Endothelial cell of umbilical vein (primary cell): Measurements from ENCODE around the gene CORO7. TPM values are rescaled to one million over a fixed set of nuclear protein-coding genes. Genes with fewer than 3 reads are reported as not detected.

Experiments
- BruUV-seq: library from RNA; stranded (reverse); fragments of 400-500 nt; replicated peaks from 2 replicates; lab custom pipeline; 2021; lab: Mats Ljungman, UMichigan
- CTCF ChIA-PET: fragments of 300-600, 350-600 bp; sonication (Branson Sonifier 250); formaldehyde crosslinking; loops from one replicate; lab custom pipeline; 2021; ENCODE audit warnings: antibody characterized with exemption, inconsistent platforms; lab: Charles Lee
- POLR2A ChIA-PET: fragments of 300-600, 350-600 bp; sonication (Branson Sonifier 250); formaldehyde crosslinking; loops from one replicate; lab custom pipeline; 2021; ENCODE audit warnings: antibody characterized with exemption, inconsistent platforms; lab: Charles Lee
- DNase-seq: peaks from one replicate; pipeline ENCODE4 v3.0.0-alpha.2; 2011; ENCODE audit warnings: low read depth, low spot score
- FAIRE-seq: peaks from 2 replicates; lab custom pipeline; 2011; peaks lifted over from hg19 to GRCh38; lab: Jason Lieb, UNC
- H2AFZ ChIP-seq: 2 replicates; pipeline ENCODE4 v1.6.0; 2012; ENCODE audit warnings: low read depth, low read length, control low read depth, inconsistent platforms
- H3K27ac ChIP-seq: 2 replicates; pipeline ENCODE4 v1.5.1; 2011; ENCODE audit warnings: low read depth, mild to moderate bottlenecking, control low read depth, low read length, moderate library complexity; ENCODE audit not compliant: insufficient read depth
- H3K27me3 ChIP-seq, 2 experiments: 2 replicates each; pipeline versions ENCODE4 v1.6.0 to v1.6.1; 2011; ENCODE audit warnings: low read length in 2 of 2, mixed read lengths in 1 of 2; ENCODE audit not compliant: control insufficient read depth in 2 of 2, insufficient read depth in 2 of 2
- H3K36me3 ChIP-seq, 2 experiments: 2 replicates in 1 of 2; 3 replicates in 1 of 2; pipeline ENCODE4 v1.5.1; 2011; ENCODE audit warnings: low read length in 2 of 2, mild to moderate bottlenecking in 1 of 2, moderate library complexity in 1 of 2; ENCODE audit not compliant: control insufficient read depth in 2 of 2, insufficient read depth in 2 of 2; ENCODE audit errors: extremely low read depth in 1 of 2
- H3K4me1 ChIP-seq: 3 replicates; pipeline ENCODE4 v1.5.1; 2011; ENCODE audit warnings: mild to moderate bottlenecking, low read length; ENCODE audit not compliant: control insufficient read depth, insufficient read depth; ENCODE audit errors: extremely low read depth
- H3K4me2 ChIP-seq: 2 replicates; pipeline ENCODE4 v1.6.1; 2011; ENCODE audit warnings: low read length, control low read depth, mixed read lengths; ENCODE audit not compliant: insufficient read depth
- H3K4me3 ChIP-seq, 3 experiments: fragments of 200-600 bp in 1 of 3; sonication (generic), shearing (Covaris generic) in 1 of 3; replicated peaks in 1 of 3; 2 replicates each; pipeline ENCODE4 v1.5.1; 2011 to 2016; ENCODE audit warnings: control low read depth in 3 of 3, low read length in 3 of 3, mild to moderate bottlenecking in 2 of 3, inconsistent platforms in 1 of 3, low read depth in 1 of 3, moderate library complexity in 1 of 3; ENCODE audit not compliant: insufficient read depth in 1 of 3
- H3K79me2 ChIP-seq: 2 replicates; pipeline ENCODE4 v1.6.0; 2012; ENCODE audit warnings: low read length, inconsistent platforms; ENCODE audit not compliant: control insufficient read depth, insufficient read depth
- H3K9ac ChIP-seq: replicated peaks from 2 replicates; pipeline ENCODE3; 2011; ENCODE audit warnings: low read length, control low read depth; ENCODE audit not compliant: insufficient read depth; ENCODE audit errors: extremely low read depth
- H3K9me1 ChIP-seq: replicated peaks from 3 replicates; pipeline ENCODE4 v1.6.0; 2011; ENCODE audit warnings: mild to moderate bottlenecking, low read length; ENCODE audit not compliant: control insufficient read depth, insufficient read depth; ENCODE audit errors: extremely low read depth
- H3K9me3 ChIP-seq: replicated peaks from 2 replicates; pipeline ENCODE4 v1.5.1; 2012; ENCODE audit warnings: low read length, inconsistent platforms; ENCODE audit not compliant: control insufficient read depth, insufficient read depth
- H4K20me1 ChIP-seq: replicated peaks from 2 replicates; pipeline ENCODE3; 2011; ENCODE audit warnings: mild to moderate bottlenecking, low read length; ENCODE audit not compliant: control insufficient read depth, insufficient read depth; ENCODE audit errors: extremely low read depth
- CTCF ChIP-seq, 2 donors: IDR thresholded peaks; 1 replicate in 1 of 2; 2 replicates in 1 of 2; pipeline ENCODE4 v1.5.1; 2011; ENCODE audit warnings: low read length in 2 of 2, mild to moderate bottlenecking in 2 of 2, moderate library complexity in 2 of 2, control low read depth in 1 of 2, inconsistent platforms in 1 of 2, low read depth in 1 of 2; ENCODE audit not compliant: insufficient read depth in 1 of 2; ENCODE audit errors: extremely low read depth in 1 of 2
- EZH2 ChIP-seq: IDR thresholded peaks from 2 replicates; pipeline ENCODE4 v1.6.1; 2012; ENCODE audit warnings: borderline replicate concordance, low read depth, mild to moderate bottlenecking, moderate library complexity, low read length, inconsistent platforms; ENCODE audit not compliant: severe bottlenecking
- FOS ChIP-seq: IDR thresholded peaks from 2 replicates; pipeline ENCODE4 v1.6.1; 2011; ENCODE audit warnings: mild to moderate bottlenecking, low read length, moderate library complexity, borderline replicate concordance; ENCODE audit not compliant: insufficient read depth
- GATA2 ChIP-seq: IDR thresholded peaks from 2 replicates; pipeline ENCODE4 v1.7.0; 2011; ENCODE audit warnings: low read depth, mild to moderate bottlenecking, moderate library complexity, mixed read lengths, low read length; ENCODE audit not compliant: insufficient read length, insufficient read depth
- JUN ChIP-seq: IDR thresholded peaks from 2 replicates; pipeline ENCODE4 v1.6.1; 2011; ENCODE audit warnings: borderline replicate concordance, low read depth; ENCODE audit not compliant: insufficient read length, insufficient read depth
- MAX ChIP-seq: IDR thresholded peaks from 2 replicates; pipeline ENCODE4 v1.6.1; 2011; ENCODE audit not compliant: insufficient read depth, insufficient read length
- MYC ChIP-seq: IDR thresholded peaks from one replicate; pipeline ENCODE4 v1.6.1; 2011; ENCODE audit warnings: mild to moderate bottlenecking, low read depth, low read length
- POLR2A ChIP-seq: IDR thresholded peaks from 2 replicates; pipeline ENCODE4 v1.6.1; 2012; ENCODE audit warnings: low read depth, mild to moderate bottlenecking, control low read depth, low read length
- POLR2AphosphoS5 ChIP-seq: IDR thresholded peaks from 2 replicates; pipeline ENCODE4 v1.6.1; 2012; ENCODE audit warnings: low read depth, mild to moderate bottlenecking, control low read depth, low read length, moderate library complexity; ENCODE audit not compliant: insufficient read depth
- dilution Hi-C: fragments of 300-500 bp; cut with MboI; formaldehyde crosslinking; loops from one replicate; pipeline ENCODE4 v1.15.0; 2019; ENCODE audit warnings: low sequenced_read_pairs; ENCODE audit not compliant: extremely low pct_ligation_motif_present
- intact Hi-C: fragments of 100-400 bp; cut with micrococcal nuclease; formaldehyde crosslinking; loops from one replicate; pipeline ENCODE4 v1.10.0; 2022
- polyA plus RNA-seq, 4 experiments: library from polyadenylated mRNA; depleted of rRNA in 3 of 4; stranded (reverse) in 3 of 4; unstranded in 1 of 4; fragments of >200 nt; gene quantifications; 2 replicates each; pipeline versions ENCODE4 v1.2.1 to v1.2.3, GENCODE V29; 2011 to 2012; ENCODE audit warnings: missing spikeins in 1 of 4
- total RNA-seq: library from RNA; stranded (reverse); gene quantifications from 2 replicates; pipeline ENCODE4 v1.2.3, GENCODE V29; 2021

CORO7 gene
- total and polyA plus RNA-seq, 2 donors (not counting 3 experiments of a cell fraction or from before 2014, with no cell fraction given), result 42.5 to 72.3 TPM

- POLR2A ChIA-PET, result no interaction called here
- FAIRE-seq, result no peak
- no peak for TF ChIP-seq GATA2
- no peak for TF ChIP-seq POLR2A
- TF ChIP-seq JUN, result no peak
- TF ChIP-seq CTCF (IDR thresholded peaks at IDR 0.05; ENCODE audit: extremely low read depth in 1 of 2, insufficient read depth in 1 of 2, low read depth in 1 of 2, low read length in 2 of 2), result no peak
- TF ChIP-seq FOS, result no peak
- no peak for TF ChIP-seq POLR2AphosphoS5
- TF ChIP-seq MAX, result no peak
- no peak for TF ChIP-seq MYC
- TF ChIP-seq EZH2, result no peak
Observed at GRCh38 chr16:4381072-4381934, 35.1 kb downstream of the CORO7 start.

More at GRCh38 chr16:4381072-4381934, 35.1 kb downstream of the CORO7 start:
- BruUV-seq, result no TSS peak
- no peaks in the 10 kb centered on the region for H3K79me2 ChIP-seq
- no peak overlapping the region for H3K9ac ChIP-seq
- CTCF ChIA-PET, result interaction anchor here (0.8 to 2.1 kb wide), 3 partner anchors 14 to 23 kb away, joined by 3 to 8 read pairs (median 4); no protein-coding TSS in a partner anchor
- H3K4me2 ChIP-seq, result no peak overlapping the region
- no peaks in the 10 kb centered on the region for H3K9me3 ChIP-seq
- H3K36me3 ChIP-seq, result peaks cover 0 to 5% of the 10 kb centered on the region in 2 experiments
- H3K9me1 ChIP-seq, result no peaks in the 10 kb centered on the region
- dilution Hi-C loops (no loop called here), intact Hi-C loops (no loop called here)
- DNase-seq, result no peak
- no peak overlapping the region for H2AFZ ChIP-seq
- no peak overlapping the region for H3K27ac ChIP-seq
- H3K27me3 ChIP-seq, result no peaks in the 10 kb centered on the region
- peaks cover 12% of the 10 kb centered on the region for H3K4me1 ChIP-seq
- no peaks in the 10 kb centered on the region for H4K20me1 ChIP-seq
- no peak overlapping the region for H3K4me3 ChIP-seq
